RCC 7860 (cell line): Measurements from ENCODE around the gene ATOSA.

Source experiments
- DNase-seq: peaks from one replicate; pipeline ENCODE4 v3.0.0-alpha.2; 2015; ENCODE audit warnings: low spot score
- FAIRE-seq: peaks from 2 replicates; lab custom pipeline; 2012; peaks lifted over from hg19 to GRCh38; lab: Jason Lieb, UNC

The ATOSA gene

GRCh38 chr15:52653431-52653964 is 25.7 kb downstream of the ATOSA start:
- FAIRE-seq (peak; percentile 30), DNase-seq (peak; percentile 70)

GRCh38 chr15:52652984-52653383 is 26.2 kb downstream of the ATOSA start:
- DNase-seq (peak; percentile 15), FAIRE-seq (no peak)

- FAIRE-seq = no peak
- no peak for DNase-seq
Measured at GRCh38 chr15:52652286-52652685, 26.9 kb downstream of the ATOSA start.

GRCh38 chr15:52651868-52652267 is 27.3 kb downstream of the ATOSA start:
- FAIRE-seq = peak; percentile 80
- peak; percentile 75 for DNase-seq

GRCh38 chr15:52651114-52651513 is 28.1 kb downstream of the ATOSA start:
- DNase-seq = no peak
- no peak for FAIRE-seq

- FAIRE-seq (no peak), DNase-seq (no peak)
Measured at GRCh38 chr15:52649686-52650085, 29.5 kb downstream of the ATOSA start.

GRCh38 chr15:52645916-52646315 is 33.3 kb downstream of the ATOSA start:
- FAIRE-seq = no peak
- DNase-seq = no peak

GRCh38 chr15:52642386-52643361 is 36.5 kb downstream of the ATOSA start:
- DNase-seq (no peak), FAIRE-seq (no peak)

GRCh38 chr15:52636459-52636858 is 42.7 kb downstream of the ATOSA start:
- FAIRE-seq (no peak), DNase-seq (no peak)

GRCh38 chr15:52635908-52636307 is 43.3 kb downstream of the ATOSA start:
- DNase-seq = no peak
- peak; percentile 96 for FAIRE-seq
